Measurements from ENCODE around the gene ASGR2. TPM values are rescaled to one million over a fixed set of nuclear protein-coding genes. Genes with fewer than 3 reads are reported as not detected.

ASGR2 gene
- total RNA-seq, 6 donors from 2014 or later: 0.98 to 3.9 (median 1.8) TPM

DNA sequence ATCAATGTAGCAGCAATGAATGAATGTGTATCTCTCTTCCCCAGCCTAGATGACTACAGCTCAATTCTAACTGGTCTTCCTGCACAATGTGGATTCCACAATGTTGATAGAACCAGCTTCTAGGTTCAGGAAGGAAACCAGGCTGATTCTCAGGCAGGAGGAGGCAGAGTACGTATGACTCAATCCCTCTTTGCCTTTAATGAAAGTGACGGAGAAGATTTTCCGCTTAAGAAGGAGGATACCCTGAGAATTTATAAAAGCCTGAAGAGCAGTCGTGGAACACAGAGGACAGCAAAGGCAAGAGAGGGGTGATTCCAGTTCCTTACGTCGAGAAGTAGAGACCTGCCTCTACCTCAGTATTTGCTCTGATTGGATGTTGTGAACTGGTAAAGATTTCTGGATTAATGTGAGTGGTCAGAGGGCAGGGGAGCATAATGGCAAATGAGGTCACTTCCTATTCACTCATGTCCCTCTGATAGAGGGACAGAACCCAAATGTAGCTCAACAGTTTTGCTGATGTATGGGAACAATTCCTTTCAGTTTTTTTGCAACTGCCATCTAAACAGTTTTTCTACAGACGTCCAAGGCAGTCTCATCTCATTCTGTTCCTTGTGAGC, 55.7 kb downstream of the ASGR2 start:
- Histone ChIP-seq H3K36me3 (no peaks in the 10 kb centered on the region), H3K4me1 (no peaks in the 10 kb centered on the region), H3K27me3 (no peaks in the 10 kb centered on the region), H3K9me3 (no peaks in the 10 kb centered on the region), H3K4me3 (no peak overlapping the region), H3K27ac (no peak overlapping the region)
- TF ChIP-seq, protein P1, sequence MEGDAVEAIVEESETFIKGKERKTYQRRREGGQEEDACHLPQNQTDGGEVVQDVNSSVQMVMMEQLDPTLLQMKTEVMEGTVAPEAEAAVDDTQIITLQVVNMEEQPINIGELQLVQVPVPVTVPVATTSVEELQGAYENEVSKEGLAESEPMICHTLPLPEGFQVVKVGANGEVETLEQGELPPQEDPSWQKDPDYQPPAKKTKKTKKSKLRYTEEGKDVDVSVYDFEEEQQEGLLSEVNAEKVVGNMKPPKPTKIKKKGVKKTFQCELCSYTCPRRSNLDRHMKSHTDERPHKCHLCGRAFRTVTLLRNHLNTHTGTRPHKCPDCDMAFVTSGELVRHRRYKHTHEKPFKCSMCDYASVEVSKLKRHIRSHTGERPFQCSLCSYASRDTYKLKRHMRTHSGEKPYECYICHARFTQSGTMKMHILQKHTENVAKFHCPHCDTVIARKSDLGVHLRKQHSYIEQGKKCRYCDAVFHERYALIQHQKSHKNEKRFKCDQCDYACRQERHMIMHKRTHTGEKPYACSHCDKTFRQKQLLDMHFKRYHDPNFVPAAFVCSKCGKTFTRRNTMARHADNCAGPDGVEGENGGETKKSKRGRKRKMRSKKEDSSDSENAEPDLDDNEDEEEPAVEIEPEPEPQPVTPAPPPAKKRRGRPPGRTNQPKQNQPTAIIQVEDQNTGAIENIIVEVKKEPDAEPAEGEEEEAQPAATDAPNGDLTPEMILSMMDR (IDR thresholded peaks at IDR 0.05): no peak
- TF ChIP-seq POLR2A (IDR thresholded peaks at IDR 0.05) (no peak), EP300 (IDR thresholded peaks at IDR 0.05) (no peak), POLR2AphosphoS5 (IDR thresholded peaks at IDR 0.05) (no peak)
- DNase-seq: no peak
- WGBS, 2 donors: 64 to 67% methylated on average over 7 of the region's 7 CpGs
- ATAC-seq (ENCODE audit: low FRiP score in 2 of 2): no peak

DNA sequence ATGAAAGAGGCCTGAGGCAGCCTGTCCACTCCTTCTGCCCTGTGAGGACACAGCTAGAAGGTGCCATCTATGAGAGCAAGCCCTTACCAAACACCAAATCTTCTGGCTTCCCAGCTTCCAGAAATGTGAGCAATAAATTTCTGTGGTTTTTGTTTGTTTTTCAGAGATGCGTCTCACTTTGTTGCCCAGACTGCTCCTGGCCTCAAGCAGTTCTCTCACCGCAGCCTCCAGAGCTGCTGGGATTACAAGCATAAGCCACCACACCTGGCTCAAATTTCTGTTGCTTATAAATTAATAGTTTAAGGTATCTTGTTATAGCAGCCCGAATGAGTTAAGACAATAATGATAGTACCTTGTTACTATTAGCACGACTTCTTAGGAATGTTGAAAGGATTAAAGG, 58.2 kb downstream of the ASGR2 start:
- 84 to 91% methylated on average over 4 of the region's 4 CpGs for whole genome bisulfite sequencing, 2 donors
- no peak for TF ChIP-seq POLR2A (IDR thresholded peaks at IDR 0.05)
- TF ChIP-seq EP300 (IDR thresholded peaks at IDR 0.05): no peak
- TF ChIP-seq, protein P1 (IDR thresholded peaks at IDR 0.05): no peak
- no peak for TF ChIP-seq POLR2AphosphoS5 (IDR thresholded peaks at IDR 0.05)
- Histone ChIP-seq H3K9me3 (no peaks in the 10 kb centered on the region), H3K27me3 (no peaks in the 10 kb centered on the region), H3K36me3 (no peaks in the 10 kb centered on the region), H3K27ac (no peak overlapping the region), H3K4me1 (no peaks in the 10 kb centered on the region), H3K4me3 (no peak overlapping the region)
- no peak for DNase-seq
- no peak for ATAC-seq (ENCODE audit: low FRiP score in 2 of 2)

Small RNA genes lying within 50 kb of the gene (small RNA-seq; reads per million reads assigned to genes)
- gene AC120057.1: 0 reads per million in 4 donors

Other genes with a start within 250 kb of the ASGR2 start
- gene ALOX12, start 118.8 kb downstream of the ASGR2 start, total RNA-seq: 1 to 10 TPM in 2 of 6 donors, under 1 TPM in 4; 0.26 to 3.1 (median 0.46) TPM
- 100 to 1,000 TPM in 5 of 6 donors, 10 to 100 TPM in 1; 85.9 to 304 (median 175) TPM for gene RNASEK, start 102.2 kb downstream of the ASGR2 start, total RNA-seq
- 10 to 100 TPM in 3 of 6 donors, 1 to 10 TPM in 3; 2.1 to 83.1 (median 9.4) TPM for gene BCL6B, start 91.8 kb downstream of the ASGR2 start, total RNA-seq
- gene SLC16A13, start 78.8 kb downstream of the ASGR2 start, total RNA-seq: 10 to 100 TPM in 4 of 6 donors, 1 to 10 TPM in 2; 2.3 to 26.2 (median 10.7) TPM
- 10 to 100 TPM in 2 of 6 donors, 1 to 10 TPM in 4; 2.7 to 35.0 (median 6.1) TPM for gene SLC16A11, start 70.7 kb downstream of the ASGR2 start, total RNA-seq
- gene CLEC10A, start 34.6 kb downstream of the ASGR2 start, total RNA-seq: 10 to 100 TPM in 2 of 6 donors, 1 to 10 TPM in 2, under 1 TPM in 2; 0.76 to 16.8 (median 5.1) TPM
- gene ASGR1, start 64.5 kb upstream of the ASGR2 start, total RNA-seq: 10 to 100 TPM in 1 of 6 donors, 1 to 10 TPM in 4, not detected in 1; 1.1 to 11.5 (median 6.8) TPM
- 10 to 100 TPM; 10.5 to 32.5 (median 19.4) TPM for gene DLG4, start 105.0 kb upstream of the ASGR2 start, total RNA-seq
- 1,000 to 10,000 TPM in 2 of 6 donors, 100 to 1,000 TPM in 4; 377 to 1,449 (median 553) TPM for gene ACADVL, start 105.1 kb upstream of the ASGR2 start, total RNA-seq
- 10 to 100 TPM; 40.4 to 70.2 (median 42.4) TPM for gene DVL2, start 119.7 kb upstream of the ASGR2 start, total RNA-seq
- gene PHF23, start 124.6 kb upstream of the ASGR2 start, total RNA-seq: 10 to 100 TPM; 25.4 to 54.5 (median 31.2) TPM
- 100 to 1,000 TPM; 381 to 631 (median 601) TPM for gene GABARAP, start 127.6 kb upstream of the ASGR2 start, total RNA-seq
- 100 to 1,000 TPM in 2 of 6 donors, 10 to 100 TPM in 4; 62.9 to 139 (median 75.0) TPM for gene CTDNEP1, start 136.9 kb upstream of the ASGR2 start, total RNA-seq
- 10 to 100 TPM in 5 of 6 donors, 1 to 10 TPM in 1; 5.2 to 36.3 (median 21.0) TPM for gene ELP5, start 137.4 kb upstream of the ASGR2 start, total RNA-seq
- gene CLDN7, start 147.7 kb upstream of the ASGR2 start, total RNA-seq: 100 to 1,000 TPM in 5 of 6 donors, 10 to 100 TPM in 1; 57.6 to 201 (median 137) TPM
- gene SLC2A4, start 166.9 kb upstream of the ASGR2 start, total RNA-seq: 1 to 10 TPM; 1.0 to 5.2 (median 1.2) TPM
- 1 to 10 TPM in 3 of 6 donors, under 1 TPM in 2, not detected in 1; 0.14 to 2.2 (median 1.2) TPM for gene YBX2, start 179.8 kb upstream of the ASGR2 start, total RNA-seq
- gene EIF5A, start 192.8 kb upstream of the ASGR2 start, total RNA-seq: 100 to 1,000 TPM in 5 of 6 donors, 10 to 100 TPM in 1; 84.9 to 303 (median 207) TPM
- gene GPS2, start 200.5 kb upstream of the ASGR2 start, total RNA-seq: 100 to 1,000 TPM in 2 of 6 donors, 10 to 100 TPM in 4; 55.2 to 109 (median 95.7) TPM
- gene NEURL4, start 214.5 kb upstream of the ASGR2 start, total RNA-seq: 10 to 100 TPM; 14.2 to 77.5 (median 37.5) TPM
- 100 to 1,000 TPM in 1 of 6 donors, 10 to 100 TPM in 4, 1 to 10 TPM in 1; 8.5 to 114 (median 22.8) TPM for gene ACAP1, start 221.7 kb upstream of the ASGR2 start, total RNA-seq
- gene KCTD11, start 237.3 kb upstream of the ASGR2 start, total RNA-seq: 10 to 100 TPM in 3 of 6 donors, 1 to 10 TPM in 3; 5.2 to 13.8 (median 10.5) TPM
- gene TMEM95, start 240.3 kb upstream of the ASGR2 start, total RNA-seq: 1 to 10 TPM in 1 of 6 donors, not detected in 5; 1.0 TPM